Sigmoid colon (tissue), 7 donors: ENCODE data around the gene APBB1IP. TPM values are rescaled to one million over a fixed set of nuclear protein-coding genes. Genes with fewer than 3 reads are reported as not detected.
"Not testable (repeated sequence)": the region's sequence is repeated elsewhere in the genome, so short reads cannot be mapped to it uniquely, and the experiment has no call there.

Source experiments
- DNase-seq: peaks from one replicate; pipeline ENCODE4 v3.0.0-alpha.2; 2019
- H3K27ac ChIP-seq, 4 donors: fragments of 200-600 bp; sonication (generic); one replicate each; pipeline ENCODE4 v1.5.1; 2016 to 2019; ENCODE audit warnings: mild to moderate bottlenecking in 1 of 4
- H3K27me3 ChIP-seq, 3 donors: fragments of 200-600 bp; sonication (generic); one replicate each; pipeline ENCODE4 v1.5.1; 2019; ENCODE audit warnings: mild to moderate bottlenecking in 1 of 3
- H3K36me3 ChIP-seq, 4 donors: fragments of 200-600 bp; sonication (generic); one replicate each; pipeline ENCODE4 v1.5.1; 2016 to 2019
- H3K4me1 ChIP-seq, 4 donors: fragments of 200-600 bp; sonication (generic); one replicate each; pipeline ENCODE4 v1.5.1; 2017 to 2019
- H3K4me3 ChIP-seq, 4 donors: fragments of 200-600 bp; sonication (generic); one replicate each; pipeline ENCODE4 v1.5.1; 2017 to 2019; ENCODE audit warnings: mild to moderate bottlenecking in 2 of 4, moderate library complexity in 1 of 4
- H3K9me3 ChIP-seq, 4 donors: fragments of 200-600 bp in 3 of 4; sonication (generic) in 3 of 4; one replicate each; pipeline versions ENCODE4 v1.5.1 to v1.6.1; 2013 to 2019
- CTCF ChIP-seq, 4 experiments: fragments of 450-650 bp in 3 of 4; fragments of 200-600 bp in 1 of 4; IDR thresholded peaks; one replicate each; pipeline ENCODE4 v1.5.1; 2016 to 2019; ENCODE audit warnings: antibody characterized with exemption in 4 of 4, mild to moderate bottlenecking in 3 of 4, moderate library complexity in 2 of 4
- EP300 ChIP-seq, 4 donors: sonication (generic); formaldehyde crosslinking; IDR thresholded peaks; one replicate each; pipeline ENCODE4 v1.6.1; 2017; ENCODE audit warnings: antibody characterized with exemption in 4 of 4
- POLR2A ChIP-seq, 2 donors: fragments of 450-650 bp; IDR thresholded peaks; one replicate each; pipeline ENCODE4 v1.6.1; 2016; ENCODE audit warnings: antibody characterized with exemption in 2 of 2, mild to moderate bottlenecking in 2 of 2, moderate library complexity in 2 of 2
- POLR2AphosphoS5 ChIP-seq, 4 donors: sonication (generic); formaldehyde crosslinking; IDR thresholded peaks; one replicate each; pipeline ENCODE4 v1.6.1; 2017; ENCODE audit warnings: antibody characterized with exemption in 4 of 4
- WGBS, 2 donors: extraction: QIAGEN DNeasy Blood & Tissue Kit; methylation state at CpG; one replicate each; pipeline ENCODE4 v1.1.7; 2013; 5-methylcytosine and 5-hydroxymethylcytosine counted together
- intact Hi-C: fragments of 100-400 bp; cut with DNase I; formaldehyde crosslinking; loops from one replicate; pipeline ENCODE4 v1.15.1; 2023
- polyA plus RNA-seq, 3 donors: library from polyadenylated mRNA; stranded (reverse); fragments of 200-250 nt; gene quantifications; one replicate each; pipeline ENCODE4 v1.2.3, GENCODE V29; 2013
- total RNA-seq, 4 donors: library from RNA; depleted of rRNA; stranded (reverse); fragments of >200 nt; gene quantifications; one replicate each; pipeline ENCODE4 v1.1.0, GENCODE V29; 2016
- donor health status: healthy with polysubstance abuse.
- donor health status: Bipolar disorder and iron deficiency.
- donor health status: healthy.

The APBB1IP gene
- total and polyA plus RNA-seq, 7 donors = 1.4 to 11.4 (median 3.5) TPM

DNA sequence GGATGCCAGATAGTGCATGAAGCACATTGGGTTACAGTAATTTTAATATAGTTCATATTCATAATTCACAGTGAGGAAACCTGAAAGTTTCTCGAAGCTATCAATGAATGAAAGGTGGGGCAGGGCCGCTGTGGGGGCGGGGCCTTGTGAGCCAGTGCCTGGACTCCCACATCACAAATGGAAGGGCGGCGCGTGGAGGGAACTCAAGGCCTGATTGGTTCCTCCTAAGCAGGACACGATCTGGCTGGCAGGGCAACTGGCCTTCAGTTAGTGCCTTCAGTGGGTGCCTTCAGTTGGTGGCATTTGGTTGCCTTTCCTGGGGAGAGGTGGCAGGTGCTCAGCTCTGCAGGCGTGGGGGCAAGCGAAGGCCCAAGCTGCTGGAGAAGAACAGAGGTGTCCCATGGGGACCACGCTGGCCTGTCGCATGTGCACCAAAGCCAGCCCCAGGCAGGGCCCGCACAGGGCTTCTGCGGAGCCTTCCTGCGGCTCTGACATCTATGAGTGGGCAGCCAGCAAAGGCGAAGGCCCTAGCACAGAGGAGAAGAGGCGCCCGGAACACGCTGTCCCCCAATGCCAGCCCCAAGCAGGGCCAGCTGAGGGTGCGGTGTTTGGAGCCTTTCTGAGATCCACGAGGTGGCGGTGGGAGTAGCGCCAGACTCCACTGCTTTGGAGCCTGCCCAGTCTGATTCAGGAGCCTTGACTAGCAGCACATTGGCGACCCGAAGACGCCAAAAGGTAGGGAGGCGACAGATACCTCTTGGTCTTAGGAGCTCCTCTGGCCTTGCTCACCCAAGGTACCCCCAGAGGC, 141.3 kb downstream of the APBB1IP start:
- 91 to 93% methylated on average over 26 of the region's 26 CpGs for WGBS, 2 donors
- no peak for DNase-seq
- intact Hi-C loops = no loop called here
- no peak for TF ChIP-seq POLR2AphosphoS5 (IDR thresholded peaks at IDR 0.05)
- no peak for TF ChIP-seq POLR2A (IDR thresholded peaks at IDR 0.05)
- no peak for TF ChIP-seq CTCF (IDR thresholded peaks at IDR 0.05)
- no peak for TF ChIP-seq EP300 (IDR thresholded peaks at IDR 0.05)
- no peak overlapping the region for H3K27ac ChIP-seq
- H3K4me3 ChIP-seq = no peak overlapping the region
- no peaks in the 10 kb centered on the region for H3K36me3 ChIP-seq
- no peaks in the 10 kb centered on the region for H3K27me3 ChIP-seq
- no peaks in the 10 kb centered on the region for H3K9me3 ChIP-seq
- no peaks in the 10 kb centered on the region for H3K4me1 ChIP-seq

- no peaks in the 10 kb centered on the region for H3K27me3 ChIP-seq
- H3K9me3 ChIP-seq = no peaks in the 10 kb centered on the region
- 89 to 91% methylated on average over 11 of the region's 11 CpGs for WGBS, 2 donors
- DNase-seq = no peak
- intact Hi-C loops = no loop called here
- no peak overlapping the region for H3K4me3 ChIP-seq
- TF ChIP-seq POLR2A (IDR thresholded peaks at IDR 0.05) (no peak), CTCF (IDR thresholded peaks at IDR 0.05) (no peak), EP300 (IDR thresholded peaks at IDR 0.05) (no peak), POLR2AphosphoS5 (IDR thresholded peaks at IDR 0.05) (no peak)
- H3K36me3 ChIP-seq = no peaks in the 10 kb centered on the region
- H3K4me1 ChIP-seq = no peaks in the 10 kb centered on the region
- no peak overlapping the region for H3K27ac ChIP-seq
Observed at GRCh38 chr10:26586211-26586610, 148.1 kb downstream of the APBB1IP start.

GRCh38 chr10:26588611-26589010, 150.5 kb downstream of the APBB1IP start:
- Histone ChIP-seq H3K27ac (no peak overlapping the region), H3K36me3 (no peaks in the 10 kb centered on the region), H3K4me1 (no peaks in the 10 kb centered on the region), H3K9me3 (no peaks in the 10 kb centered on the region), H3K4me3 (no peak overlapping the region), H3K27me3 (no peaks in the 10 kb centered on the region)
- no peak for TF ChIP-seq POLR2AphosphoS5 (IDR thresholded peaks at IDR 0.05)
- no peak for TF ChIP-seq POLR2A (IDR thresholded peaks at IDR 0.05)
- TF ChIP-seq CTCF (IDR thresholded peaks at IDR 0.05) = no peak
- TF ChIP-seq EP300 (IDR thresholded peaks at IDR 0.05) = no peak
- DNase-seq = no peak
- intact Hi-C loops = no loop called here
- 87 to 92% methylated on average over 12 of the region's 12 CpGs for WGBS, 2 donors

GRCh38 chr10:26589813-26590212, 151.7 kb downstream of the APBB1IP start:
- DNase-seq, H3K27ac ChIP-seq, H3K9me3 ChIP-seq, intact Hi-C loops, H3K27me3 ChIP-seq, H3K36me3 ChIP-seq, H3K4me1 ChIP-seq, H3K4me3 ChIP-seq: not testable (repeated sequence)
- 79 to 83% methylated on average over 5 of the region's 5 CpGs for WGBS, 2 donors

- no peak for DNase-seq
- WGBS, 2 donors = 22 to 50% methylated on average over 19 of the region's 19 CpGs
- intact Hi-C loops = no loop called here
- Histone ChIP-seq H3K9me3 (no peaks in the 10 kb centered on the region), H3K36me3 (no peaks in the 10 kb centered on the region), H3K4me1 (no peaks in the 10 kb centered on the region), H3K4me3 (no peak overlapping the region), H3K27me3 (peaks cover 0 to 3% (median 0%) of the 10 kb centered on the region in 3 donors), H3K27ac (no peak overlapping the region)
- TF ChIP-seq POLR2AphosphoS5 (IDR thresholded peaks at IDR 0.05) = no peak
- no peak for TF ChIP-seq POLR2A (IDR thresholded peaks at IDR 0.05)
- no peak for TF ChIP-seq CTCF (IDR thresholded peaks at IDR 0.05)
- no peak for TF ChIP-seq EP300 (IDR thresholded peaks at IDR 0.05)
Observed at GRCh38 chr10:26593896-26594295, 155.8 kb downstream of the APBB1IP start.

DNA sequence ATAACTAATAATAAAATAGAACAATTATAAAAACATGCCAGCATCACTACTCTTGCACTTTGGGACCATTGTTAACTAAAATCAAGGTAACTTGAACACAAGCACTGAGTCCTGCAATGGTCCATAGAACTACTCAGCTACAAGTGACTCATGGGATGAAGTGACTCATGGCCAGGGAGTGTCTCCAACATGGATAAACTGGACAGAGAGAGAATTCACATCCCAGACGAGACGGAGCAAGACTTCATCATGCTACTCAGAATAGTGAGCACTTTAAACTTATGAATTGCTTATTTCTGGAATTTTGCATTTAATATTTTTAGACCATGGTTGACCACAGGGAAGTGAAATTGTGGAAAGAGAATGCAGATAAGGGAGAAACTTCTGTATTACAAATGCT, 165.1 kb downstream of the APBB1IP start:
- H3K4me1 ChIP-seq, intact Hi-C loops, H3K4me3 ChIP-seq, DNase-seq, H3K27me3 ChIP-seq, H3K27ac ChIP-seq, H3K9me3 ChIP-seq, H3K36me3 ChIP-seq: not testable (repeated sequence)
- 57 to 73% methylated on average over 2 of the region's 2 CpGs for WGBS, 2 donors

DNA sequence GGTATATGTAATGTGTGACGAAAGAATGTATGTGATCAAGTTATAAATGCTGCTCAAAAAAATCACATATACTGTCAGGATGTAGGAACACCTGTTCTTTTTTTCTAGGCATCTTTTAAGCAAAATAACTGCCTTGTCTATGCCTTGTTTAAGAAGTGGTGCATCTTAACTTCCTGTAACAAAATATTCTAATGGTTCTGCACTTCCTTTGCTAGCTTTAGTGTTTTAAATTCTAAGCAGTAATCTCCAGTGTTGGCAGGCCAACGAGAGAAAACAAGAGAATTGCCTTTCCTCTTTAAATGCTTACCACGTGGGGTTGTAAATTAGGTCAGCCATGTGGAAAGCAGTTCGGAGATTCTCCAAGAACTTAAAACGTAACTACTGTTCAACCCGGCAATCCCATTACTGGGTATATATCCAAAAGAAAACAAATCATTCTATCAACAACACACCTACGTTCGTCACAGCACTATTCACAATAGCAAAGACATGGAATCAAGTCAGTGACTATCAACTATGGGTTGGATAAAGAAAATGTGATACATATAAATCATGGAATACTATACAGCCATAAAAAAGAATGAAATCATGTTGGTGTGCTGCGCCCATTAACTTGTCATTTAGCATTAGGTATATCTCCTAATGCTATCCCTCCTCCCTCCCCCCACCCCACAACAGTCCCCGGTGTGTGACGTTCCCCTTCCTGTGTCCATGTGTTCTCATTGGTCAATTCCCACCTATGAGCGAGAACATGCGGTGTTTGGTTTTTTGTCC, 166.4 kb downstream of the APBB1IP start:
- 65 to 71% methylated on average over 13 of the region's 13 CpGs for WGBS, 2 donors
- intact Hi-C loops = not testable (repeated sequence)

More for the DNA sequence above, 166.4 kb downstream of the APBB1IP start:
- not testable (repeated sequence) for H3K4me1 ChIP-seq, H3K4me3 ChIP-seq, H3K9me3 ChIP-seq, H3K36me3 ChIP-seq, H3K27me3 ChIP-seq, H3K27ac ChIP-seq, DNase-seq
